ENCODE measurements around the gene ALG12. TPM values are rescaled to one million over a fixed set of nuclear protein-coding genes. Genes with fewer than 3 reads are reported as not detected.

Gene ALG12
- total and polyA plus RNA-seq, 2 of the 13 experiments (the other 11 are each of a cell fraction or from before 2014, with no cell fraction given), result 7.8 to 15.8 TPM

GRCh38 chr22:49946612-49947295, 28.5 kb upstream of the ALG12 start (continued):
- TF ChIP-seq HMGXB3 (CRISPR knock-in tag; IDR thresholded peaks at IDR 0.05; ENCODE audit: borderline replicate concordance) (no peak), ZNF12 (CRISPR knock-in tag; IDR thresholded peaks at IDR 0.05) (no peak), ZSCAN21 (CRISPR knock-in tag; IDR thresholded peaks at IDR 0.05; ENCODE audit: borderline replicate concordance) (no peak), SNRNP70 (IDR thresholded peaks at IDR 0.05; ENCODE audit: low read depth, low read length) (no peak), ZFX (CRISPR knock-in tag; IDR thresholded peaks at IDR 0.05; ENCODE audit: low read depth) (peak; percentile 57), ZNF766 (CRISPR knock-in tag; IDR thresholded peaks at IDR 0.05; ENCODE audit: borderline replicate concordance) (no peak), YY1 (IDR thresholded peaks at IDR 0.05; ENCODE audit: insufficient read depth, insufficient replicate concordance, low read depth, low read length) (peak; percentile 38), CEBPB (IDR thresholded peaks at IDR 0.05; ENCODE audit: borderline replicate concordance, low read depth, low read length) (no peak), ZNF510 (CRISPR knock-in tag; IDR thresholded peaks at IDR 0.05; ENCODE audit: low read depth) (no peak), KLF11 (CRISPR knock-in tag; IDR thresholded peaks at IDR 0.05) (peak; percentile 40; the same call in 1 of the 2 replicates), TEAD3 (CRISPR knock-in tag; optimal IDR thresholded peaks at IDR 0.05; ENCODE audit: borderline replicate concordance) (peak; percentile 31), SMARCE1 (IDR thresholded peaks at IDR 0.05; ENCODE audit: borderline replicate concordance) (no peak), ZUFSP (CRISPR knock-in tag; IDR thresholded peaks at IDR 0.05; ENCODE audit: borderline replicate concordance) (no peak), PLSCR1 (CRISPR knock-in tag; IDR thresholded peaks at IDR 0.05; ENCODE audit: borderline replicate concordance) (no peak), ZNF501 (CRISPR knock-in tag; IDR thresholded peaks at IDR 0.05) (peak; percentile 34), ZNF782 (CRISPR knock-in tag; IDR thresholded peaks at IDR 0.05; ENCODE audit: borderline replicate concordance) (no peak), SETDB1 (CRISPR knock-in tag; IDR thresholded peaks at IDR 0.05; ENCODE audit: borderline replicate concordance) (no peak), NFKB2 (CRISPR knock-in tag; IDR thresholded peaks at IDR 0.05; ENCODE audit: borderline replicate concordance) (0 out of 2 replicates have a peak, but pooled peaks have one; percentile 57), TGIF2 (CRISPR knock-in tag; IDR thresholded peaks at IDR 0.05) (no peak), ZNF496 (CRISPR knock-in tag; IDR thresholded peaks at IDR 0.05; ENCODE audit: insufficient replicate concordance) (no peak), ZFP36L2 (CRISPR knock-in tag; IDR thresholded peaks at IDR 0.05) (no peak), TRIM24 (CRISPR knock-in tag; IDR thresholded peaks at IDR 0.05) (no peak), ADNP (CRISPR knock-in tag; IDR thresholded peaks at IDR 0.05) (no peak), SMAD9 (CRISPR knock-in tag; IDR thresholded peaks at IDR 0.05) (no peak), HNRNPL (IDR thresholded peaks at IDR 0.05; ENCODE audit: low read depth, low read length) (0 out of 2 replicates have a peak, but pooled peaks have one; percentile 8)
